WTC11 (cell line): ENCODE data around the gene TCF20.

Source experiments
- ATF6 ChIP-seq: sonication (generic); formaldehyde crosslinking; IDR thresholded peaks from 2 replicates; pipeline ENCODE4 v1.8.1; 2023; ENCODE audit warnings: mild to moderate bottlenecking, missing genetic modification reagents
- CREB1 ChIP-seq: sonication (generic); formaldehyde crosslinking; IDR thresholded peaks from 2 replicates; pipeline ENCODE4 v1.8.0; 2023; ENCODE audit warnings: mild to moderate bottlenecking, missing genetic modification reagents
- CTCF ChIP-seq: fragments of 200-600 bp; IDR thresholded peaks from 2 replicates; pipeline ENCODE4 v1.8.0; 2022; ENCODE audit warnings: antibody characterized with exemption
- EMX1 ChIP-seq: fragments of 250-450 bp; sonication (Bioruptor Pico); IDR thresholded peaks from 2 replicates; pipeline ENCODE4 v1.8.0; 2021; ENCODE audit warnings: mild to moderate bottlenecking
- FOXK1 ChIP-seq: sonication (generic); formaldehyde crosslinking; IDR thresholded peaks from 2 replicates; pipeline ENCODE4 v1.8.0; 2022; ENCODE audit warnings: mild to moderate bottlenecking, moderate library complexity, missing genetic modification reagents
- FOXP1 ChIP-seq: sonication (generic); formaldehyde crosslinking; IDR thresholded peaks from 2 replicates; pipeline ENCODE4 v1.8.0; 2022; ENCODE audit warnings: missing genetic modification reagents, mild to moderate bottlenecking, moderate library complexity, borderline replicate concordance
- JAZF1 ChIP-seq: fragments of 250-450 bp; sonication (Bioruptor Pico); IDR thresholded peaks from 2 replicates; pipeline ENCODE4 v1.9.0; 2021; ENCODE audit warnings: moderate library complexity, mild to moderate bottlenecking, inconsistent platforms
- KAT7 ChIP-seq: sonication (generic); formaldehyde crosslinking; IDR thresholded peaks from 2 replicates; pipeline ENCODE4 v1.8.1; 2023; ENCODE audit warnings: missing genetic modification reagents, mild to moderate bottlenecking, borderline replicate concordance
- MAX ChIP-seq: sonication (generic); formaldehyde crosslinking; IDR thresholded peaks from 2 replicates; pipeline ENCODE4 v1.8.0; 2022; ENCODE audit warnings: mild to moderate bottlenecking, missing genetic modification reagents
- NR1H2 ChIP-seq: sonication (generic); formaldehyde crosslinking; IDR thresholded peaks from 2 replicates; pipeline ENCODE4 v1.9.0; 2021; ENCODE audit warnings: mild to moderate bottlenecking, moderate library complexity, missing genetic modification reagents
- ZNF232 ChIP-seq: sonication (generic); formaldehyde crosslinking; IDR thresholded peaks from 2 replicates; pipeline ENCODE4 v1.8.0; 2022; ENCODE audit warnings: mild to moderate bottlenecking, missing genetic modification reagents
- ZNF263 ChIP-seq: sonication (generic); formaldehyde crosslinking; IDR thresholded peaks from 2 replicates; pipeline ENCODE4 v1.8.1; 2022; ENCODE audit warnings: low read depth, mild to moderate bottlenecking, moderate library complexity, missing genetic modification reagents
- ZNF281 ChIP-seq: sonication (generic); formaldehyde crosslinking; IDR thresholded peaks from 2 replicates; pipeline ENCODE4 v1.8.0; 2023; ENCODE audit warnings: mild to moderate bottlenecking, missing genetic modification reagents

- TF ChIP-seq CTCF (no peak), EMX1 (no peak), ATF6 (no peak), KAT7 (CRISPR knock-in tag) (no peak), FOXP1 (CRISPR knock-in tag) (no peak), ZNF232 (no peak), ZNF263 (CRISPR knock-in tag) (no peak), NR1H2 (CRISPR knock-in tag) (no peak), ZNF281 (CRISPR knock-in tag) (no peak), CREB1 (no peak), JAZF1 (CRISPR knock-in tag) (no peak), MAX (no peak), FOXK1 (CRISPR knock-in tag) (no peak)
Measured at GRCh38 chr22:42287174-42287890, 16.9 kb upstream of the TCF20 start.
